ENCODE data around the gene NAPA. TPM values are rescaled to one million over a fixed set of nuclear protein-coding genes. Genes with fewer than 3 reads are reported as not detected.
A peak's percentile ranks its signal among the peaks of the same experiment; 100 is the strongest.

The NAPA gene
- total and polyA plus RNA-seq, 10 of the 15 experiments (the other 5 are each of a cell fraction or from before 2014, with no cell fraction given) = 8.2 to 193 (median 102) TPM

DNA sequence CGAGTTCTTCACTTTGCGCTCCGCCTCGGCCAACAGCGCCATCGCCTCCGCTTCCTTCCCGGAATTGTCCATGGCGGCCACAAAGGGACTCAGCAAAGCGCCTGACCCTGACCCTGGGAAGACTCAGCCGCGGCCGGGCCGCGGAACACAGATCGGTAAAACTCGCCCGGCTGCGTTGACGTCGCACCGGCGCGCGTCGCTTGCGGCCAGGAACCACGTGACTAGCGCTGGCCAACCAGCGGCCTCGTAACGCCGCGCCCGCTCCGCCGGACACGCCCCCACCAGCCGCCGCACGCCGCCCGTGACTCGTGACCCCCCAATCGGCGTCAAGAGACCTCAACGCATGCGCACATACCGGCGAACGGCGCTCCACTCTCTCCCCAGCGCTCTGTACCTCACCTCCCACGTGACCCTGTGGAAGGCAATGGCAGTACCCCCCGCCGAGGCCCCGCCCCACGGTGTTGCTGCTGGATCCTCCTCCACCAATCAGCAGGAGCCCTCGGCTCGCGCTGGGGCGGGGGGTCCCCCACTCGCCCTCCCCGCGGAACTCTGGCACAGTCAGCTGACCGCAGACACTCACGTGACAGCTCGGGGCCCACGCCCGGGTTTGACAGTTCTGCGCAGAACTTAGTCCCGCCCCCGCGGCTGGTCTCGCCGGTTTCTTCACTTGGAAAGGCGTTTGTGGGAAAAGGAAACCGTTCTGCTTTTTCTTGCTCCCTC lies at the start of gene NAPA (continued):
- TF ChIP-seq STAT1 (conservative IDR thresholded peaks at IDR 0.05) = peak; percentile 100; the same call in 1 of the 2 replicates
- peak; percentile 37; the same call in 1 of the 2 replicates for TF ChIP-seq SREBF1 (IDR thresholded peaks at IDR 0.05; ENCODE audit: low read length)
- TF ChIP-seq, protein P1, sequence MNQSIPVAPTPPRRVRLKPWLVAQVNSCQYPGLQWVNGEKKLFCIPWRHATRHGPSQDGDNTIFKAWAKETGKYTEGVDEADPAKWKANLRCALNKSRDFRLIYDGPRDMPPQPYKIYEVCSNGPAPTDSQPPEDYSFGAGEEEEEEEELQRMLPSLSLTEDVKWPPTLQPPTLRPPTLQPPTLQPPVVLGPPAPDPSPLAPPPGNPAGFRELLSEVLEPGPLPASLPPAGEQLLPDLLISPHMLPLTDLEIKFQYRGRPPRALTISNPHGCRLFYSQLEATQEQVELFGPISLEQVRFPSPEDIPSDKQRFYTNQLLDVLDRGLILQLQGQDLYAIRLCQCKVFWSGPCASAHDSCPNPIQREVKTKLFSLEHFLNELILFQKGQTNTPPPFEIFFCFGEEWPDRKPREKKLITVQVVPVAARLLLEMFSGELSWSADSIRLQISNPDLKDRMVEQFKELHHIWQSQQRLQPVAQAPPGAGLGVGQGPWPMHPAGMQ (IDR thresholded peaks at IDR 0.05; ENCODE audit: borderline replicate concordance) = no peak
- TF ChIP-seq EP300 (IDR thresholded peaks at IDR 0.05; ENCODE audit: borderline replicate concordance in 1 of 2, control insufficient read depth in 1 of 2, low read depth in 2 of 2, low read length in 2 of 2) = peak in 1 of 2 experiments; percentile 63; a peak in 2 of 4 replicates
- TF ChIP-seq CHD2 (IDR thresholded peaks at IDR 0.05; ENCODE audit: borderline replicate concordance, low read depth, low read length) = peak; percentile 63; the same call in 1 of the 2 replicates
- 0 out of 2 replicates have a peak, but pooled peaks have one; percentile 36 for TF ChIP-seq GATAD2B (conservative IDR thresholded peaks at IDR 0.05; ENCODE audit: low read depth)
- no peak for TF ChIP-seq TARDBP (IDR thresholded peaks at IDR 0.05; ENCODE audit: borderline replicate concordance)
- TF ChIP-seq POU2F2 (IDR thresholded peaks at IDR 0.05; ENCODE audit: borderline replicate concordance, low read depth, low read length) = peak; percentile 64; the same call in 2 of the 3 replicates
- TF ChIP-seq, protein P2, sequence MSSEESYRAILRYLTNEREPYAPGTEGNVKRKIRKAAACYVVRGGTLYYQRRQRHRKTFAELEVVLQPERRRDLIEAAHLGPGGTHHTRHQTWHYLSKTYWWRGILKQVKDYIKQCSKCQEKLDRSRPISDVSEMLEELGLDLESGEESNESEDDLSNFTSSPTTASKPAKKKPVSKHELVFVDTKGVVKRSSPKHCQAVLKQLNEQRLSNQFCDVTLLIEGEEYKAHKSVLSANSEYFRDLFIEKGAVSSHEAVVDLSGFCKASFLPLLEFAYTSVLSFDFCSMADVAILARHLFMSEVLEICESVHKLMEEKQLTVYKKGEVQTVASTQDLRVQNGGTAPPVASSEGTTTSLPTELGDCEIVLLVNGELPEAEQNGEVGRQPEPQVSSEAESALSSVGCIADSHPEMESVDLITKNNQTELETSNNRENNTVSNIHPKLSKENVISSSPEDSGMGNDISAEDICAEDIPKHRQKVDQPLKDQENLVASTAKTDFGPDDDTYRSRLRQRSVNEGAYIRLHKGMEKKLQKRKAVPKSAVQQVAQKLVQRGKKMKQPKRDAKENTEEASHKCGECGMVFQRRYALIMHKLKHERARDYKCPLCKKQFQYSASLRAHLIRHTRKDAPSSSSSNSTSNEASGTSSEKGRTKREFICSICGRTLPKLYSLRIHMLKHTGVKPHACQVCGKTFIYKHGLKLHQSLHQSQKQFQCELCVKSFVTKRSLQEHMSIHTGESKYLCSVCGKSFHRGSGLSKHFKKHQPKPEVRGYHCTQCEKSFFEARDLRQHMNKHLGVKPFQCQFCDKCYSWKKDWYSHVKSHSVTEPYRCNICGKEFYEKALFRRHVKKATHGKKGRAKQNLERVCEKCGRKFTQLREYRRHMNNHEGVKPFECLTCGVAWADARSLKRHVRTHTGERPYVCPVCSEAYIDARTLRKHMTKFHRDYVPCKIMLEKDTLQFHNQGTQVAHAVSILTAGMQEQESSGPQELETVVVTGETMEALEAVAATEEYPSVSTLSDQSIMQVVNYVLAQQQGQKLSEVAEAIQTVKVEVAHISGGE (CRISPR knock-in tag; IDR thresholded peaks at IDR 0.05) = peak; percentile 37; the same call in 1 of the 2 replicates
- no peak for TF ChIP-seq SMAD5 (IDR thresholded peaks at IDR 0.05; ENCODE audit: low read depth)
- TF ChIP-seq MTA2 (IDR thresholded peaks at IDR 0.05; ENCODE audit: low read depth) = no peak
- TF ChIP-seq IKZF1 (conservative IDR thresholded peaks at IDR 0.05) = peak; percentile 95
- TF ChIP-seq GABPA (IDR thresholded peaks at IDR 0.05; ENCODE audit: low read depth) = no peak
- TF ChIP-seq TCF12 (IDR thresholded peaks at IDR 0.05; ENCODE audit: low read depth, low read length) = peak; percentile 18; the same call in 1 of the 2 replicates
- TF ChIP-seq ZBED1 (IDR thresholded peaks at IDR 0.05; ENCODE audit: borderline replicate concordance) = no peak
- TF ChIP-seq, protein P3, sequence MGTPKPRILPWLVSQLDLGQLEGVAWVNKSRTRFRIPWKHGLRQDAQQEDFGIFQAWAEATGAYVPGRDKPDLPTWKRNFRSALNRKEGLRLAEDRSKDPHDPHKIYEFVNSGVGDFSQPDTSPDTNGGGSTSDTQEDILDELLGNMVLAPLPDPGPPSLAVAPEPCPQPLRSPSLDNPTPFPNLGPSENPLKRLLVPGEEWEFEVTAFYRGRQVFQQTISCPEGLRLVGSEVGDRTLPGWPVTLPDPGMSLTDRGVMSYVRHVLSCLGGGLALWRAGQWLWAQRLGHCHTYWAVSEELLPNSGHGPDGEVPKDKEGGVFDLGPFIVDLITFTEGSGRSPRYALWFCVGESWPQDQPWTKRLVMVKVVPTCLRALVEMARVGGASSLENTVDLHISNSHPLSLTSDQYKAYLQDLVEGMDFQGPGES (IDR thresholded peaks at IDR 0.05) = peak; percentile 25
- TF ChIP-seq NFIC (IDR thresholded peaks at IDR 0.05; ENCODE audit: low read depth, low read length) = 0 out of 2 replicates have a peak, but pooled peaks have one; percentile 45
- peak; percentile 55; the same call in 1 of the 2 replicates for TF ChIP-seq LARP7 (IDR thresholded peaks at IDR 0.05)
- no peak for TF ChIP-seq BCL11A (IDR thresholded peaks at IDR 0.05; ENCODE audit: low read depth, low read length)
- TF ChIP-seq RAD51 (IDR thresholded peaks at IDR 0.05) = peak; percentile 99
- TF ChIP-seq NRF1 (conservative IDR thresholded peaks at IDR 0.05; ENCODE audit: low read depth, low read length) = peak; percentile 49
- TF ChIP-seq NFYA (IDR thresholded peaks at IDR 0.05; ENCODE audit: borderline replicate concordance, low read depth, low read length) = no peak
- peak; percentile 91 for TF ChIP-seq CREB1 (IDR thresholded peaks at IDR 0.05; ENCODE audit: low read depth)
- peak; percentile 84; the same call in 1 of the 2 replicates for TF ChIP-seq TAF1 (IDR thresholded peaks at IDR 0.05; ENCODE audit: borderline replicate concordance, low read depth, low read length)
- peak; percentile 85 for TF ChIP-seq RUNX3 (IDR thresholded peaks at IDR 0.05; ENCODE audit: low read length)
- TF ChIP-seq SP1 (IDR thresholded peaks at IDR 0.05; ENCODE audit: low read depth, low read length) = peak; percentile 63
- TF ChIP-seq HCFC1 (IDR thresholded peaks at IDR 0.05; ENCODE audit: low read length) = peak; percentile 38; the same call in 1 of the 2 replicates
- peak; percentile 66 for TF ChIP-seq FOXK2 (IDR thresholded peaks at IDR 0.05)

All from GM12878 (cell line).